Medulla oblongata (tissue), 1 donor: ENCODE results near the gene TOX2.

Source experiments
- DNase-seq: peaks from one replicate; pipeline ENCODE4 v3.0.0-alpha.2; 2015; ENCODE audit errors: extremely low spot score

The TOX2 gene

GRCh38 chr20:43959079-43959919 is 44.6 kb downstream of the TOX2 start:
- DNase-seq: no peak

- DNase-seq: no peak
Measured at GRCh38 chr20:43959920-43960227, 45.2 kb downstream of the TOX2 start.

GRCh38 chr20:43960231-43960630 is 45.6 kb downstream of the TOX2 start:
- DNase-seq: no peak

GRCh38 chr20:43961116-43961515 is 46.5 kb downstream of the TOX2 start:
- DNase-seq: no peak

GRCh38 chr20:43961541-43962471 is 47.2 kb downstream of the TOX2 start:
- DNase-seq: no peak

- DNase-seq: no peak
Measured at GRCh38 chr20:43962530-43962929, 47.9 kb downstream of the TOX2 start.

- DNase-seq: no peak
Measured at GRCh38 chr20:43963233-43963632, 48.6 kb downstream of the TOX2 start.

GRCh38 chr20:43963872-43964791 is 49.5 kb downstream of the TOX2 start:
- no peak for DNase-seq

- DNase-seq: no peak
Measured at GRCh38 chr20:43968341-43969000, 53.8 kb downstream of the TOX2 start.

GRCh38 chr20:43969028-43969447 is 54.4 kb downstream of the TOX2 start:
- DNase-seq: no peak

GRCh38 chr20:43969501-43970182 is 55.0 kb downstream of the TOX2 start:
- no peak for DNase-seq

GRCh38 chr20:43971267-43971666 is 56.6 kb downstream of the TOX2 start:
- no peak for DNase-seq

GRCh38 chr20:43972051-43972450 is 57.4 kb downstream of the TOX2 start:
- no peak for DNase-seq

GRCh38 chr20:43972692-43973091 is 58.0 kb downstream of the TOX2 start:
- no peak for DNase-seq

- DNase-seq: no peak
Measured at GRCh38 chr20:43973231-43973630, 58.6 kb downstream of the TOX2 start.

- no peak for DNase-seq
Measured at GRCh38 chr20:43973671-43974450, 59.2 kb downstream of the TOX2 start.

- no peak for DNase-seq
Measured at GRCh38 chr20:43974695-43975094, 60.0 kb downstream of the TOX2 start.

- no peak for DNase-seq
Measured at GRCh38 chr20:43975096-43975768, 60.6 kb downstream of the TOX2 start.

GRCh38 chr20:43976547-43976946 is 61.9 kb downstream of the TOX2 start:
- no peak for DNase-seq
